ENCODE data around the gene GPSM1. TPM values are rescaled to one million over a fixed set of nuclear protein-coding genes. Genes with fewer than 3 reads are reported as not detected.
A peak's percentile ranks its signal among the peaks of the same experiment; 100 is the strongest.
"Not testable (repeated sequence)": the region's sequence is repeated elsewhere in the genome, so short reads cannot be mapped to it uniquely, and the experiment has no call there.

GPSM1 gene
- total RNA-seq, 2 donors from 2014 or later = 8.5 to 12.3 TPM

DNA sequence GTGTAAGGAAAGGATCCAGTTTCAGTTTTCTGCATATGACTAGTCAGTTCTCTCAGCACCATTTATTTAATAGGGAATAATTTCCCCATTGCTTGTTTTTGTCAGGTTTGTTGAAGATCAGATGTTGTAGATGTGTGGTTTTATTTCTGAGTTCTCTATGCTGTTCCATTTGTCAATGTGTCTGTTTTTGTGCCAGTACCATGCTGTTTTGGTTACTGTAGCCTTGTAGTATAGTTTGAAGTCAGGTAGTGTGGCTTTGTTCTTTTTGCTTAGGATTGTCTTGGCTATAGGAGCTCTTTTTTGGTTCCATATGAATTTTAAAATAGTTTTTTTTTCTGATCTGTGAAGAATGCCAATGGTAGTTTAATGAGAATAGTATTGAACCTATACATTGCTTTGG lies 6.4 kb upstream of the GPSM1 start:
- not testable (repeated sequence) for ATAC-seq; DNase-seq (ENCODE audit: low spot score in 2 of 2); H3K36me3 Mint-ChIP-seq; H3K27ac Mint-ChIP-seq; H3K9me3 Mint-ChIP-seq

DNA sequence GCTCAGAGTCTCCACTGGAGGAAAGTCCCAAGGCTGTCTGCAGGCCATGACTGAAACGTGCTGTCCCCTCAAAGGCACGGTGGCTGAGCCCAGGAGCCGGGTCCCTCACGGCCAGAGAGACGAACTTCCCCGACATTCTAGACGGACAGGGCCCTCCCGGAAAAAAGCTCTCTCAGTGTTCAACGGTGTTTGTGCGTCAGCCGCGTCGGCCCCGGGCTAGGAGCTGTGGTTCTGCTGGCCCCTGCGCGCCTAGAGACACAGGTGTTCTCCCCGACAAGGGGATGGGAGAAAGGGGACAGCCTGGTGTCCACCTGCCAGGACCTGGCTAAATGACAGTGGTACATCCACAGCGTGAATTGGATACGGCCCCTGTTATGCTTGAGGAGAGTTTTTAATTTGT lies 5.8 kb upstream of the GPSM1 start:
- H3K9me3 Mint-ChIP-seq = peaks cover 0 to under 1% of the 10 kb centered on the region in 2 donors

DNA sequence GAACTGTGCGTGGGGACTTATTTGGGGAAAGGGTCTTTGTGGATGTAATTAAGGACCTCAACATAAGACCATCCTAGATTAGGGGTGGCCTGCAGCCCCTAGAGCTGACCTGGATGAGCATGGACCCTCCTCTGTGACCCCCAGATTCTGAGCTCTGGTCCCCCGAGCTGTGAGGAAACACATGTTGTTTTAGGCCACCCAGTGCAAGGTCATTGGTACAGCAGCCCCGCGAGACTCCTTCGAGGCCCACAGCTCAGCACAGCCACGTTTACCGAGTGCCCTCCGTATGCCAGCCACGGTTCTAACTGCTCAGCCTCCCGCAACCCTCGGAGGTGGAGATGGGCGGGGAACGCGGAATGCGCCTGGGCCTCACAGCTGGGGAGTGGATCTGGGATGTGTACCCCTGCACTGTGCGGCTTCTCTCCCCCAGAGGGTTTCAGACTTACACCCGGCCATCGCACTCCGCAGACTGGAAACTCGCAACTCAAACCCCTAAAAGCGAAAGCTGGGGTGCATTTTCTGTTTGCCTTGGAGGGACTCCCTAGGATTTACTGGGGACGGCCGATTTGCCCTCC lies 4.5 kb upstream of the GPSM1 start:
- DNase-seq (ENCODE audit: low spot score in 2 of 2) (no peak), ATAC-seq (no peak)
- Mint-ChIP-seq H3K27ac (no peak overlapping the region), H3K9me3 (no peaks in the 10 kb centered on the region), H3K36me3 (no peaks in the 10 kb centered on the region)

More for the DNA sequence above, 5.8 kb upstream of the GPSM1 start:
- ATAC-seq (no peak), DNase-seq (ENCODE audit: low spot score in 2 of 2) (no peak)
- H3K36me3 Mint-ChIP-seq = no peaks in the 10 kb centered on the region
- H3K27ac Mint-ChIP-seq = no peak overlapping the region

DNA sequence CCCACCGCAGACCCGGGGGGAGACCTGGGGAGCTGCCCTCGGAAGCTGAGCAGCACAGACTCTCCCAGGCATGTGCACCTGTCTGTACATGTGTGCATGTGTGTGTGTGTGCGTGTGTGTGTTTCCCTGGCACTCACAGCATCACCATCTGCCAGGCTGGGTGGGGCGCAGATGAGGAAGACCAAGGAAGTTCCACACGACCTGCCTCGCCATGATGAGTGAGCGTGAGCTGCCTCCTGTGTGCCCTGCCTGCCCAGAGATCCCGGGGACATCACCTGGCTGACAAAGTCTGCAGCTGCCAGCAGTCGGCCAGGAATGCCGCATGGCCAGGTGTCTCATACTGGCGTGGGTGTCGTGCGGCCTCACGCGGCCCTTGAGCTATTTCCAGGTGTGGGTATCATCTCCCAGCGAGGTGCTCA lies 4.0 kb upstream of the GPSM1 start:
- no peaks in the 10 kb centered on the region for H3K9me3 Mint-ChIP-seq
- no peak for DNase-seq (ENCODE audit: low spot score in 2 of 2)
- no peak for ATAC-seq
- no peak overlapping the region for H3K27ac Mint-ChIP-seq
- no peaks in the 10 kb centered on the region for H3K36me3 Mint-ChIP-seq

DNA sequence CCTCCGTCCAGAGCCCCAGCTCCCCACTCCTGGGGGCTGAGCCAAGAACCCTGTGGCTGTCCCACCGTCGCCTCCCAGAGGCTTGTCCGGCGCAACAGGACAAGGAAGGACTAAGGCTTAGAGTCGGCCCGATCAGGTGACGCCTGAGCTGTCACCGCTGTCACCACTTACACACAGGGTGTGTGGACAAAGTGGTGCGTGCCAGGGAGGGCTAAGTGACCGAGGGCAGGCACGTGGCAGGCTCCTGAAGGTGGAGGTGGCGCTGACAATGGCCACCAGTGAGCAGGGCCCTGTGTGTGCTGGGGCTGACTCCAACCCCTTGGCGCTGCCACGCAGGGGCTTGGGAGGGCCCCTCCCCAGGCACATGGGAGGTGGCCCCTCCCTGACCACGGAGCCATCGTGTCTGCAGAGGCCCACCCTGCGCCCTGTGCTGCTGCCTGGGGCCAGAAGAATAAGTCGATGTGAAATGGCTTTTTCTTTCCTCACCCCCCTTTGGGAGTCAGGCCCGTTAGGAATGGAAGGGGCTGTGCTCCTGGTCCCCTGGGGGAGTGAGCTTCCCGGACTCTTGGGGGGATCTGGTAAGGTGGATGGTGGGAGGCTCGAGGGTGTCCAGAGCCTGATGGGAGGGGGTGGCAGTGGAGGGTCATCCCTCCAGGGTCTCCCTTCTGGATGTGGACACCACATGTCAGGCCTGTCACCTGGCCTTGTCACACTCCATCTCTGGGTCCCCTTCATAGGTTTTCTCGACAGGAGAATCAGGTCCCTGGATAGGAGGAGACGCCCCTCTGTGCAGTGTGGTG lies 2.6 kb upstream of the GPSM1 start:
- Mint-ChIP-seq H3K36me3 (no peaks in the 10 kb centered on the region), H3K27ac (no peak overlapping the region), H3K9me3 (no peaks in the 10 kb centered on the region)
- DNase-seq (ENCODE audit: low spot score in 2 of 2) (no peak), ATAC-seq (no peak)

DNA sequence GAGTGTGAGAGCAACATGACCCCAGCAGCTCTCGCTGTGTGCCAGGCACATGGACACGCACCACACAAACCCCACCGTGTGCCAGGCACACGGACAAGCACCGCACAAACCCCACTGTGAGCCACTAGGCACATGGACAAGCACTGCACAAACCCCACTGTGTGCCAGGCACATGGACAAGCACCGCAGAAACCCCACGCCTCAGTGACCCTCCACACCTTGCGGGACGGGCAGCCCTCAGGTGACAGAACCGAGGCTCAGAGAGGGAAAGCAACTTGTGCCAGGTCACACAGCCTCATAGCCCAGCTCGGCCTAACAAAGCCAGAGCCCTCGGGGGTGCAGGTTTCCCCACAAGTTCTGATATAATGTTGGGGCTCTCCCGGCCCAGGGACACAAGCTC lies 2.0 kb upstream of the GPSM1 start:
- DNase-seq (ENCODE audit: low spot score in 2 of 2) (no peak), ATAC-seq (no peak)
- no peaks in the 10 kb centered on the region for H3K36me3 Mint-ChIP-seq
- H3K9me3 Mint-ChIP-seq = no peaks in the 10 kb centered on the region
- H3K27ac Mint-ChIP-seq = no peak overlapping the region

DNA sequence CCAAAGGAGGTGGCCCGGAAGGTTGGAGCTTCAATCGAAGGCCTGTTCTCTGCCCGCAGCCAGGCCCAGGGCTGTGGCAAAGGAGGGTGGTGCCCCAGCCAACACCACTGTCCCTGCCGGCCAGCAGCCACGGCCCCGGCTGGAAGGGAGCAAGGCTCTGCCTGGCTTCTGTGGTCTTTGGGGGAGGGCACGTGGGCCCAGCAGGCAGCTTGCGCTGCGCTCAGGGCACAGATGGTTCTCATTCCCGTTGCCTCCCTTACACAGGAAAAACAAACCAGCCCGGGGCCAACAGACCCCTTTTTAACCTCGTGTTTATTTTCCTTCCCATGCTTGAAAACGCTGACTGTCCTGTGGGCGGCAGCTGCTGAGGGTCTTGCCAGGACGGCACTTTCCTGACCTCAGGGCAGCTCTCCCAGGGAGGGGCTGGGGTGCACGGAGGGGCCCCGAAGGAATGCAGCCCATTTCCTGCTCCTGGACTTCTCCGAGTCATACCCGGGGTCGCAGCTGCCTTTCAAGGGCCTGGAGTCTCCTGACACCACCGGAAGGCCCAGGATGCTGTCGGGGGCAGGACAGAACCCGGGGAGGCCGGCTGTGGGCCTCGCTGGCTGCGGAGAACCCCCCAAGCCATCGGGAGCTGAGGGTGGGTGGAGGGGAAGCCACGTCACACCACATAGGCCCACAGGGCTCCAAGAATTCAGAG lies 1.1 kb upstream of the GPSM1 start:
- no peaks in the 10 kb centered on the region for H3K9me3 Mint-ChIP-seq
- no peak overlapping the region for H3K27ac Mint-ChIP-seq
- ATAC-seq (no peak), DNase-seq (ENCODE audit: low spot score in 2 of 2) (no peak)
- H3K36me3 Mint-ChIP-seq = no peaks in the 10 kb centered on the region

DNA sequence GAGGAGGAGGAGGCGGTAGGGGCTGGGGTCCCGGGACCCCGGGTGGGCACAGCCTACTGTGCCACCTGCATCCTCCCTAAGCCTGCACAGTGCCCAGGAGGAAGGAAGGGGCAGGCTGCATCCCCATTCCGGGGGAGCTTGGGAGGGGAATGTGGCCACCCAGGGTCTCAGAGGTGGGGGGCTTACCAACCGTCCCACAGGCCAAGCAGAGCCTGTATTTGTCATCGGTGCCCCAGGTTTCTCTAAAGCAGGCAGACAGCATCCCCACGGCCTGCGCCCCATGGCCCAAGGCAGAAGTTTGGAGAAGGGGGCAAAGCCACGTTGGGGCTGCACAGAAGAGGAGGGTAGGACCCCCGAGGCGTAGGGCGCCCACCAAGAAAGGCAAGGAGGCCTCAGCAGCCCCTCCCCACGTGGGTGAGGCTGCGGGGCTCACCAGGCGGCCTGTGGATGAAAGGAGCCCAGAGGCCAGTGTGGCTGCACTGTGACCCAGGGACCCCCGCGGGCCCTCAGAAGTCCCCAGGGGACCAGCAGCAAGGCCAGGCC lies 507 bp upstream of the GPSM1 start:
- no peaks in the 10 kb centered on the region for H3K36me3 Mint-ChIP-seq
- no peaks in the 10 kb centered on the region for H3K9me3 Mint-ChIP-seq
- H3K27ac Mint-ChIP-seq = no peak overlapping the region
- ATAC-seq (peak; percentile 18 to 37), DNase-seq (ENCODE audit: low spot score in 2 of 2) (no peak)

DNA sequence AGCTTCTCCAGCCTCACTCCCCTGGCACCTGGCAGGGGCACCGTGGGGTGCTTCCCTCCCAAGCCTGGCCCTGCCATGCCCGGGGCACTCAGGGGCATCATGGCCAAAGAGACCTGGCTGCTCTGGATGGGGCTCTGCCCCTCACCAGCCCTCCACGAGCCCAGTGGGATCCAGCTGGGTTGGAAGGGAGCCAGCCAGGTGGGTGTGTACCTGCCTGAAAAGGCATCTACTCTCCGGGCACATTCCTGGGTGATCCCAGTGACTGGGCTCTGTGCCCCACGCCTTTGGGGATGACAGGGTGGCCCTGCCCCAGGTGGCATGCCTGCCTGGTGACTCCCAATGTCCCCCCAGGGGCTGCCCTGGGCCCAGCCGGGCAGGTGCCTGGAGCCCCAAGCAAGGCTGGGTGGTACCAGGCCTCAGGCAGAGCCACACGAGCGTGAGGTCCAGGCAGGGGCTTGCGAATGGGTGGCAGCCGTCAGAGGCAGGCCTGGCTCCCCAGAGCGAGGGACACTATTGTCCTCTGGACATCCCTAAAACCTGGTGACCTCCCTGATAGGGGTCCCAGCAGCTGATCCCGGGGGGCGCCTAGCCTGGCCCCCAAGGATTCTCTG lies 777 bp downstream of the GPSM1 start:
- no peaks in the 10 kb centered on the region for H3K36me3 Mint-ChIP-seq
- H3K27ac Mint-ChIP-seq = peak overlapping the region in 1 of 2 donors; percentile 40
- DNase-seq (ENCODE audit: low spot score in 2 of 2) (no peak), ATAC-seq (peak; percentile 27)
- no peaks in the 10 kb centered on the region for H3K9me3 Mint-ChIP-seq

DNA sequence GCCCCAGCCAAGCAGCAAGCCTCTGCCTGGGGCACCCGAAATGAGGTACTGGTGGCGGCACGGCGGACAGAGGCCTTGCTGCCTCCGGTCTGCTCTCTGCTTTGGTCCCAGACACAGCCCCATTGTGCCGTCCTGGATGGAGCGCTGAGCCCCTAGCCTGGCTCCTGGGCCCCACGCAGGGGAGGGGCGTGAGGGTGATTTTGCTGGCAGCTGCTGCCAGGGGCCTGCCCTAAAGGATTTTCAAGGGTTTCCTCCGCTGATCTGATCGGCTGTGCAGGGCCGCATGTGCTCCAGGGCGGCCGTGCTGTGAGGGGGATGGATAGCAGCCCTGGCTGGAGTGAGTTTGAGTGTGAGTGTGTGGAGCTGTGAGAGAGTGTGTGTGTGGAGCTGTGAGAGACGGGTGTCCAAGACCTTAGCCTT lies 1.3 kb downstream of the GPSM1 start:
- Mint-ChIP-seq H3K9me3 (no peaks in the 10 kb centered on the region), H3K36me3 (no peaks in the 10 kb centered on the region), H3K27ac (peak overlapping the region; percentile 40 to 89)
- DNase-seq (ENCODE audit: low spot score in 2 of 2) (no peak), ATAC-seq (no peak)

DNA sequence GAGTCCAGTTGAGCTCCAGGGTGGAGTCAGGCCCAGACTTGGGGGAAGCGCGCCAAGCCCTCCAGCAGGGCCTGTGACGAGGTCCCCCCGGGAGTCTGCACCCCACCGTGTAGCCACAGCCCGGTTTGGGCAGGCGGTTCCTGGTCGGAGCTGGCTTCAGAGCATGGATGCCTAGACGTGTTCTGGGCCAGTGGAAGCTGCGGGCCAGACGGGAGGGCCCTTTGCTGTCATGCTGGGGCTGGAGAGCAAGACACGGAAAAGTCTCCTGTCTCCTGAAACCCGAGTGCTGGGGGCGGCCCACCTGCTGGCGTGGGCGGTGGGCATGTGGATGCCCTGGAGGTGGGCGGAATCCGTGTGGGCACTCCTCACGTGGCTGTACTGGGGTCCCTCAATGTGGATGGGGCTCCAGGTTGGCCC lies 1.9 kb downstream of the GPSM1 start:
- Mint-ChIP-seq H3K36me3 (no peaks in the 10 kb centered on the region), H3K9me3 (no peaks in the 10 kb centered on the region), H3K27ac (no peak overlapping the region)
- ATAC-seq (no peak), DNase-seq (ENCODE audit: low spot score in 2 of 2) (no peak)

DNA sequence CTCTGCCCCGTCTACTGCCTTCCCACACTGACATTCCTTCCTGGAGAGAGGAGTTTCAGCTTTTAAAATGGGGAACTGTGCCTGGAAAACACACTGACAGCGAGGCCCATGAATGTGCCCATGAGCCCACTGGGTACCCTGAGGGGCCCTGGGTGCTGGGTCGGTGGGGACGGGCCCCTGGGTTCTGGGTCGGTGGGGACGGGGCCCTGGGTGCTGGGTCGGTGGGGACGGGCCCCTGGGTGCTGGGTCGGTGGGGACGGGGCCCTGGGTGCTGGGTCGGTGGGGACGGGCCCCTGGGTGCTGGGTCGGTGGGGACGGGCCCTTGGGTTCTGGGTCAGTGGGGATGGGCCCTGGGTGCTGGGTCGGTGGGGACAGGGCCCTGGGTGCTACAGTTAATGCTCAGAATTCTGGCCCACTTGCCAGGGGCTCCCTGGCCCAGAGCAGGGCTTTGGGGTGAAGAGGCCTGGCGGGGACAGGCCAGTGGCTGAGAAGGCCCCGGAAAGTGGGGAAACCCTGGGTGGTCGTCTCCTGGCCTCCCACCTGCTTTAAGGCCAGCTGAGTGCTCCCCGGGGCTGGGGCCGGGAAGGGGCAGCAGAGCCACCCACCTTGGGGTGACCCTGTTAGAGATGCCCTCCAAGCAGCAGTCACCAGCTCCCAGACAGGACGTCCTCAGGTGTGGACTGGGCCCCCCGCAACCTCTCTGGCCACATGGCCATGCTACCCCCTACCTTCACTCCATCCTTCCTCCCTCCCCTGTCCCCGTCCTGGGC lies 2.5 kb downstream of the GPSM1 start:
- ATAC-seq = no peak
- Mint-ChIP-seq H3K36me3 (no peaks in the 10 kb centered on the region), H3K27ac (no peak overlapping the region), H3K9me3 (no peaks in the 10 kb centered on the region)
- DNase-seq (ENCODE audit: low spot score in 2 of 2) = no peak

DNA sequence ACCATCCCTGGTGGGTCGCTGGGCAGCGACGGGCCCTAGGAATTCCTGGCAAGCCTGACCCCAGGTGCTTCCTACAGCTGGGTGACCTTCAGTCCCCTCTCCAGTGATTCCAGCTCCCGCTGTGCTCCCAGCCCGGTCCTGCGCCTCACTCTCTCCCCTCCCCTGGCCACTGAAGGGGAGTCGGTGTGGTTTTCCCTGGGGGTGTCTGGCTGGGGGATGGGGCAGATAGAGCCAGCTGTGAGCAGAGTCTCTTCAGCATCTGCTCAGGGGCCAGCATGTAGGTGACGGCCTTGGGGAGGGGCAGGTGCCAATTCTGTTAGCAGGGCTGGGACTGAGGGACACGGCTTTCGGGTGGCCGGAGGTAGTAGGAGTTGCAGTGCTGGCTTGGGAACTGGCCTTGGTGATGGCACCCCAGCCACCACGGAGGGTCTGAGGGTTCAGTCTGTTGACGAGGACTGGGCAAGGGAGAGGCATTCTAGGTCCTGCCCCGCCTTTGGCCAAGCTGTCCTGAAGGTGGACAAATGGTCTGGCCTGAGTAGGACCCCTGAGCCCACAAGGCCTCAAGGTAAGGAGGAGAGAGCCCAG lies 3.2 kb downstream of the GPSM1 start:
- no peaks in the 10 kb centered on the region for H3K9me3 Mint-ChIP-seq
- DNase-seq (ENCODE audit: low spot score in 2 of 2) = no peak

DNA sequence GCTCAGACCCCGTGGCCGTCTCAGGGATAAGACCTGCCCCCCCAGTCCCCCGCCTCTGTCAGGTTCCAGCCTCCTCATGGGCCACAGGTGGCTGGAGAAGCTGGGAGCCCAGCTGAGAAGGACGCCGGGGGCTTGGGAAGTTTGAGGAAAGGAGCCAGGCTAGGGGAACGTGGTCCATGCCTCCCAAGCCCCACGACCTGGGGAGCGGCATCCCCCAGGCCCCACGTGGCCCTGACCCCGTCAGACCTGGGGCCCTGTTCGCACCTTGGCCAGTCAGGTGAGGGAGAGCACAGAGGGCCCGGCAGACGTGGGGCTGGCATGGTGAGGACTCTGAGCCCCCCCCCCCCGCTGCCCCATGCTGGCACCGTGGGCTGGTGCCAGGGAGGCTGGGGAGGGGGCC lies 3.7 kb downstream of the GPSM1 start:
- Mint-ChIP-seq H3K36me3 (no peaks in the 10 kb centered on the region), H3K9me3 (no peaks in the 10 kb centered on the region), H3K27ac (no peak overlapping the region)
- ATAC-seq (no peak), DNase-seq (ENCODE audit: low spot score in 2 of 2) (no peak)

More for the DNA sequence above, 3.2 kb downstream of the GPSM1 start:
- ATAC-seq = no peak
- no peaks in the 10 kb centered on the region for H3K36me3 Mint-ChIP-seq
- no peak overlapping the region for H3K27ac Mint-ChIP-seq

DNA sequence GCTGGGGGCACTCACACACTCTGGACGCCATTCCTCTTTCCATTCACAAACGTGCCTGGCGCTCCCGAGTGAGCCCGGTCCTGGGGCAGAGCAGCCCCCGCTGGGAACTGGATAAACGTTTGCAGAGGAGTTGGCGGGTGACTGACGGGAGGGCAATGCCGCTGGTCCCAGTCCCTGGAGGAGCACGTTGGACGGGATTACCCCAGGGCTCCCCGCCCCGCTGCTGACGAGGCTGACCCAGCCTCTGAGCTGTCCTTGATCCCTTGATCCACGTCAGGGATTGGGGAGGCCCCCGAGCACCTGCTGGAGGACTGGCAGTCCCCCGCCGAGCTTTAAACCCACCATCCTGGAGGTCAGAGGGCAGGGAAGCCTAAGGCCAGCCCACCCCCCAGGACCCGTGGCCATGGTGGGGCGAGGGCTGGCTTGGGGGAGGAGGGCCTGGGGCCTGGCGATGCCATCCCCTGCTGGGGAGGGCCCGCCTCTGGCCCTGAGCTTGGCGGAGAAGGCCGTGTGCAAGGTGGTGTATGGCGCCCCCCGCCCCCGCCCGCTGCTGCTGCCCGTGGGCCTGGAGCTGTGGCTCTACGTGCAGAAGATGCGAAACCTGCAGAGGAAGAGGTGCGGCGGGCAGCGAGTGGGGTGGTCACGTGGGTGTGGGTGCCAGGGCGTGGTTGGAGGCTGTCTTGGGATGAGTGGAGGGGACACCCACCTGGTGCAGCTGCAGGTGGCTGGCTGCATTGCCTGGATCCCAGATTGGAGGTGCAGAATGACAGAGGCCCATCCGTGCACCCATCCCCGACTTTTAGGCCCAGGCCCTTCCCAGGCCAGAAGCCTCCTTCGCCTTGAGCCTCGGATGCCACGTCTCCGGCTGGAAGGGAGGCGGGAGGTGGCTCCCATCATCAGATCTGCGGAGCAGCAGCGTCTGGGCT lies 4.5 kb downstream of the GPSM1 start:
- ATAC-seq = no peak
- peak overlapping the region in 1 of 2 donors; percentile 81 for H3K27ac Mint-ChIP-seq

More for the DNA sequence above, 4.5 kb downstream of the GPSM1 start:
- Mint-ChIP-seq H3K9me3 (no peaks in the 10 kb centered on the region), H3K36me3 (no peaks in the 10 kb centered on the region)
- no peak for DNase-seq (ENCODE audit: low spot score in 2 of 2)

Data from activated naive CD4-positive, alpha-beta T cell treated with anti-CD3 and anti-CD28 coated beads, Interleukin-2, amount 50 U/mL, for 72 hours (primary cell).